NCI-H345 (cell line): Measurements from ENCODE around the gene VAT1L.

Experiments used
- DNase-seq: peaks from one replicate; lab custom pipeline; 2025; lab: John Stamatoyannopoulos, UW

Gene VAT1L

GRCh38 chr16:77834635-77835540 lies 46.5 kb downstream of the VAT1L start:
- no peak for DNase-seq

DNA sequence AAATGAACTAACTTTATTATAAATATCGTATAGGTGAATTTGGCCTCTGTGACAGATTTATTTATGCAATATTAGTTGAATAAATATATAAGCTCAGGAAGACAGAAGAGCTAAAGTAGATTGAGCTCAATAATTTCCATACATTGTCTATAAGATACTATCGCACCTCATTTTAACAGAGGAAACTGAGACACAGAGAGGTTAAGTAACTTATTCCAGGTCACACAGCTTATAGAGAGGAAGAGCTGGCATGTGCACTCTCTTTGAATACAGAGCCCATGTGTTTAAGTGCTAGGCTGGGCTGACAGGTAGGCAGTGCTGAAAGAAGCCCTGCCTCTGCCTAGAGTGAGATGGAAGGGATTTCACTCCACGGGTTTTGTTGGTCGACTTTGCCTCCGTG lies 48.4 kb downstream of the VAT1L start:
- DNase-seq, result no peak

- DNase-seq, result no peak
Observed at GRCh38 chr16:77838597-77839255, 50.4 kb downstream of the VAT1L start.

- no peak for DNase-seq
Observed at GRCh38 chr16:77840093-77840492, 51.7 kb downstream of the VAT1L start.

GRCh38 chr16:77840673-77841501 lies 52.5 kb downstream of the VAT1L start:
- no peak for DNase-seq

GRCh38 chr16:77841502-77841763 lies 53.1 kb downstream of the VAT1L start:
- DNase-seq, result no peak

DNA sequence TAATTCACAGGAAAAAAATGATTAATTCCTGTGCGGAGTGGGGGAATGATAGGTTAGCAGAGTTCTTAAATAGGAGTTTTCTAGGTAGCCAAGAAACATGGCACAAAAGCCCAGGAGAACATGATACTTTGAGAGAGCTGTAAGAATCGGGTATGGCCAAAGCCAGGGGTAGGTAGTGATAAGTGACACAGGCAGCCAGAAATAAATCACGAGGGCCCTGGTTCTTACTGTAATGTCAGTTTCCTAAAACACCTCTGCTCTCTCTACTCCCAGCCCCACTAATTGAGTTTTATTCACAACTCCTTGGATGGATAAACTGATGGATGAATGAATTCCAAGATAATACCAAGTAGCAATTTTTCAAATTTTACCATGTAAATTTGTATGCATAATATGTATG lies 54.1 kb downstream of the VAT1L start:
- DNase-seq, result no peak

DNA sequence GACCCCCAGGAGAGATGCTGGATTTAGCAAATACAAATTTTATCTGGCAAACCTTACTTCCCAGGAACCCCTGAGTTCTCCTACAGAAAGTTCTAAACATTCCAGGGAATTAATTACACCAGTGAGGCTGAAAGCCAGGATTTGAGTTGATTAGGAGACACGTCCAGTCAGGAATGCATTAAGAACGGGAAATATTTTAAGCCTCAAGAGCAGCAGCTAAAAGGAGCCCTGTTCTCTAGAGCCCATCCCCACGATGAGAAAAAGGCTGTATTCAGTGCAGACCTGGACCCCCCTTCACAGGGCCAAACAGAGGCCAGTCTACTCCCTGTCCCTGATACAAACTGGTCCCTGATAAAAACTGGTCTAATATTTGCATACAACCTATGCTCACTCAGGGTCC lies 55.0 kb downstream of the VAT1L start:
- DNase-seq, result no peak

DNA sequence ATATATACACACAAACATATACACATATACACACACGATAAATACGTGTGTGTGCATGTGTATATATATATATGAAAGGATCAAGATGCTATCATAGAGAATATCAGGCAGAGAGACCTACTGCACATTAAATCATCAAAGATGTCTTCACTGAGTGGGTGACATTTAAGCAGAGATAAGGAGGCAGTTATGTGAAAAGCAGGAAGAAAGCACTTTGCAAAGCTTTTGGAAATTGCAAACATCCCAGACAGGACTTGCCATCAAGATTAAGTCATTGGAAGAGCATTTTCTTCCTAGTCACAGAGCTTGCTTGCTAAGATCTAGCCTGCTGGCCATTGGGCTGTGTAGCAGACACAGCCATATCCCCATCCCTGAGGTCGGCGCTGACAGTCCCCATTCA lies 56.4 kb downstream of the VAT1L start:
- DNase-seq, result no peak

DNA sequence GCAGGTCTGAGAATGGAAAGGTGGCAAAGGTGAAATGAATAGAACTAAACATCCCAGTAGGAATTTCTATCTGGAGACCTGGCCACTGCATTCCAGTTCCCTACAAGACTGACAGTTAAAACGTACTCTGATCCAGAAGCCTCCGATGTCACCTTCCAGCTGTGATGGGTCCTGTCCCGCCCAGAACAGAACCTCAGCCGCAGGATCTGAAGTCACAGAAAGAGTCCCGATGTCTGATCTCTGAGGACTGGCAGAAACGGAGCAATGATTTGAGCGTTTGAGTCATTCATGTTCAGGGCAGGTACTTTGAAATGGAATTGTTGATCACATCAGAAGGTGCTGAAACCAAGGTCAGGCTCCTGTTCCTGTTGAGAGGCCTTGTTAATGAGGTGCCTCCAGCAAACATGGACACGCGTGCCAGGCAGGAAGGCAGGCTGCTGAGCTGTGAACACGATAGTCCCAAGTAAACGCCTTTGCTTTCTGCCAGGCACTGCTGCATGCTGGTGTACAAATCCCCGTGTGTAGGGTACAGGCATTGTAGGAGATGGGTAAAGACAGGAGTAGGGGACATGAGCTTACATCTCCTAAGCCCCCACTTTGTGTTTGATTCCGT lies 61.4 kb downstream of the VAT1L start:
- DNase-seq, result no peak

- no peak for DNase-seq
Observed at GRCh38 chr16:77850636-77851333, 62.4 kb downstream of the VAT1L start.

GRCh38 chr16:77853161-77853560 lies 64.8 kb downstream of the VAT1L start:
- DNase-seq, result no peak

- no peak for DNase-seq
Observed at GRCh38 chr16:77856438-77857160, 68.2 kb downstream of the VAT1L start.

GRCh38 chr16:77858060-77858459 lies 69.7 kb downstream of the VAT1L start:
- DNase-seq, result no peak

GRCh38 chr16:77859493-77860232 lies 71.3 kb downstream of the VAT1L start:
- no peak for DNase-seq

DNA sequence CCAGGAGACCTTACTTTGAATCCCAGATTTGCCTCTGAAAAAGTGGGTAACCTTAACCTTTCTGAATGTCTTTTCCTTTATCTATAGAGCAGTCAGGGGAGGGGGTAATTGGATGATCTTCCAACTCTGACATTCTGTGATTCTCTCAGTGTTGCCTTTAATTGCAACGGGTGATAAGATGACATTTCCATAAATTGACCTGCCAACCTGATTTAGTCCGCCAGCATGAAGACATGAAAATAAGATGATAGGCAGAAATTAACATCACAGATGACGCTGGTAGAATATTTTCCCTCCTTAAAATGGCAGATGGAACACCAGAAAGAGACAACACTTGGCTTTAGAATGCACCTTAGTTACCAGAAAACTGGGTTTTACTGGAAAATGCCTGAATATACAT lies 72.6 kb downstream of the VAT1L start:
- no peak for DNase-seq

DNA sequence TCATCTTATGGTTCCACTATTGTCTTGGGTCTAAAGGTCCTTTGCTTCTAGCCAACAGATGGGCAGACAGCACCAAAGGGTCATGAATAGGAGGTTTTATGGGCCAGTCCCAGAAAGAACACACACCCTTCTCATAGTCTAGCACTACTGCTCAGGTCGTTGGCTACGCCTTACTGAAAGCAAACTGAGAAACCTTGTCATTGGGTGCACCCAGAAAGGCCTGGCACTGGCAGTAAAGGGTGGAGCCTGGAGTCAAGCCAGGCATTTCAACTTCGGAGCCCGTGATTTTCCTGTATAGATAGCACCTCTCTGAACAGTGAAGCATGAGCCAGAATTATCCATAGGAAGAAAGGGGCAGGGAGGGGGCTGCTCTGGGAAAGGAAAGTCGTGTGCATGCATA lies 74.9 kb downstream of the VAT1L start:
- peak; percentile 13 for DNase-seq

DNA sequence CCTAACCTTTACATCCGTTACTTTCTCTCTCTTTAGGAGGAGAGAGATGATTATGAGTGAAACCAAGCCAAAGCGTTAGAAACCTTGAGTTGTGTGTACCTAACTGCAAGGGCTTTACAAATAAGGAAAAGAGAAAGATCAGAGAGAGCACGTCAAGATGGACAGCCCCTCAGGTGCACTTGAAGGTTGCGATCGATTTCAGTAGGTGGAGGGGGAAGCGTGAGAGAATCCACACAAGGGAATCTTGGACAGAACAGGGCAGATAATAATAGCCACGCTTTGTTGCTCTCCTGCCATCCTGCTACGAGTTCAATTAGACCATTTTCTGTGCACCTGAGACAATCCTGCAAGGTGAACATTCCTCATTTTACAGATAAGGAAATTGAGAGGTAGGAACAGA lies 78.4 kb downstream of the VAT1L start:
- no peak for DNase-seq

- no peak for DNase-seq
Observed at GRCh38 chr16:77868052-77868451, 79.7 kb downstream of the VAT1L start.

GRCh38 chr16:77868478-77868877 lies 80.1 kb downstream of the VAT1L start:
- peak; percentile 65 for DNase-seq
